GM12878 (cell line): ENCODE results near the gene TBL3. TPM values are rescaled to one million over a fixed set of nuclear protein-coding genes. Genes with fewer than 3 reads are reported as not detected.

ENCODE experiments used
- ATF7 ChIP-seq: fragments of 450-650 bp; IDR thresholded peaks from 2 replicates; pipeline ENCODE4 v1.6.1; 2016; ENCODE audit warnings: low read depth, mild to moderate bottlenecking
- CBX5 ChIP-seq: sonication (generic); IDR thresholded peaks from 2 replicates; pipeline ENCODE4 v1.6.1; 2016; ENCODE audit warnings: low read depth, moderate library complexity, mild to moderate bottlenecking, inconsistent platforms
- IKZF2 ChIP-seq, 2 experiments: fragments of 450-650 bp; IDR thresholded peaks; 2 replicates each; pipeline ENCODE4 v1.6.1; 2017; ENCODE audit warnings: mild to moderate bottlenecking in 2 of 2, moderate library complexity in 2 of 2
- KDM1A ChIP-seq: fragments of 200-600 bp; sonication (generic); IDR thresholded peaks from 2 replicates; pipeline ENCODE4 v1.6.1; 2016; ENCODE audit warnings: borderline replicate concordance
- MYB ChIP-seq: fragments of 150-350 bp; IDR thresholded peaks from 2 replicates; pipeline ENCODE4 v1.6.1; 2014; ENCODE audit warnings: mild to moderate bottlenecking, low read depth, low read length, borderline replicate concordance
- PAX8 ChIP-seq: fragments of 450-650 bp; IDR thresholded peaks from 2 replicates; pipeline ENCODE4 v1.6.1; 2017; ENCODE audit warnings: mild to moderate bottlenecking, moderate library complexity
- POLR2A ChIP-seq: IDR thresholded peaks from 2 replicates; pipeline ENCODE4 v1.6.1; 2011; ENCODE audit warnings: low read depth, mild to moderate bottlenecking, low read length
- POLR2AphosphoS2 ChIP-seq: IDR thresholded peaks from 2 replicates; pipeline ENCODE4 v1.6.1; 2011; ENCODE audit warnings: low read depth, mild to moderate bottlenecking, low read length, improper control_type of control experiment, moderate library complexity
- RAD51 ChIP-seq: fragments of 450-650 bp; IDR thresholded peaks from 2 replicates; pipeline ENCODE4 v1.6.1; 2016; ENCODE audit warnings: moderate library complexity, mild to moderate bottlenecking, inconsistent platforms
- RELA ChIP-seq: fragments of 450-650 bp; IDR thresholded peaks from 2 replicates; pipeline ENCODE4 v1.8.0; 2014; ENCODE audit warnings: borderline replicate concordance; ENCODE audit not compliant: partially characterized antibody
- RFX5 ChIP-seq: IDR thresholded peaks from 2 replicates; pipeline ENCODE4 v1.6.1; 2011; ENCODE audit warnings: low read depth, low read length, improper control_type of control experiment
- SIN3A ChIP-seq: IDR thresholded peaks from 2 replicates; pipeline ENCODE4 v1.6.1; 2012; ENCODE audit warnings: low read depth, low read length, improper control_type of control experiment
- TAF1 ChIP-seq: IDR thresholded peaks from 2 replicates; pipeline ENCODE4 v1.6.1; 2011; ENCODE audit warnings: mild to moderate bottlenecking, low read depth, low read length, borderline replicate concordance
- ZNF622 ChIP-seq: fragments of 450-650 bp; IDR thresholded peaks from 2 replicates; pipeline ENCODE4 v1.6.1; 2017; ENCODE audit warnings: mild to moderate bottlenecking, inconsistent platforms
- polyA plus RNA-seq, 11 experiments: library from polyadenylated mRNA; depleted of rRNA in 4 of 11; unstranded in 6 of 11; stranded (reverse) in 5 of 11; fragments of >200 nt; fragmentation: Nextera tagmentation in 4 of 11; fragmentation: Illumina TruSeq in 1 of 11; extraction: Ambion mirVana in 4 of 11; extraction: Trizol in 1 of 11; gene quantifications; 1 replicate in 1 of 11; 2 replicates in 10 of 11; pipeline versions ENCODE4 v1.2.1 to v1.2.3, GENCODE V29; 2011 to 2016; ENCODE audit warnings: inconsistent platforms in 2 of 11, missing spikeins in 2 of 11, low read depth in 1 of 11
- total RNA-seq, 4 experiments: library from RNA; depleted of rRNA in 3 of 4; stranded (reverse); fragments of >200 nt in 3 of 4; fragmentation: Illumina TruSeq in 1 of 4; extraction: Trizol in 1 of 4; gene quantifications; 2 replicates each; pipeline versions ENCODE4 v1.2.1 to v1.2.3, GENCODE V29; 2013 to 2021
- TF ChIP-seq, protein P1 (sequence below), 3 experiments: IDR thresholded peaks in 2 of 3; conservative IDR thresholded peaks in 1 of 3; 2 replicates each; pipeline ENCODE4 v1.5.1; 2011; ENCODE audit warnings: low read depth in 3 of 3, low read length in 3 of 3, mild to moderate bottlenecking in 3 of 3, control low read depth in 2 of 3, moderate library complexity in 2 of 3, inconsistent platforms in 1 of 3, mixed read lengths in 1 of 3; ENCODE audit not compliant: control insufficient read depth in 2 of 3, insufficient read depth in 1 of 3; ENCODE audit errors: extremely low read depth in 1 of 3
- TF ChIP-seq, protein P2 (sequence below): fragments of 450-650 bp; IDR thresholded peaks from 2 replicates; pipeline ENCODE4 v1.6.1; 2018; ENCODE audit warnings: borderline replicate concordance, mild to moderate bottlenecking; ENCODE audit not compliant: partially characterized antibody
- TF ChIP-seq, protein P3 (sequence below): IDR thresholded peaks from 2 replicates; pipeline ENCODE4 v1.6.1; 2011; ENCODE audit warnings: low read depth, mild to moderate bottlenecking, low read length, moderate library complexity, borderline replicate concordance; ENCODE audit errors: extremely low read depth
- TF ChIP-seq, protein P4 (sequence below): fragments of 450-650 bp; IDR thresholded peaks from 2 replicates; pipeline ENCODE4 v1.6.1; 2016; ENCODE audit warnings: mild to moderate bottlenecking
- TF ChIP-seq, protein P5 (sequence below): fragments of 450-650 bp; IDR thresholded peaks from 2 replicates; pipeline ENCODE4 v1.6.1; 2017; ENCODE audit warnings: borderline replicate concordance
- TF ChIP-seq, protein P6 (sequence below): fragments of 450-650 bp; conservative IDR thresholded peaks from 2 replicates; pipeline ENCODE4 v1.6.1; 2017; ENCODE audit warnings: mild to moderate bottlenecking, moderate library complexity

Gene TBL3
- total and polyA plus RNA-seq, 10 of the 15 experiments (the other 5 are each of a cell fraction or from before 2014, with no cell fraction given) = 1.2 to 101 (median 34.2) TPM

DNA sequence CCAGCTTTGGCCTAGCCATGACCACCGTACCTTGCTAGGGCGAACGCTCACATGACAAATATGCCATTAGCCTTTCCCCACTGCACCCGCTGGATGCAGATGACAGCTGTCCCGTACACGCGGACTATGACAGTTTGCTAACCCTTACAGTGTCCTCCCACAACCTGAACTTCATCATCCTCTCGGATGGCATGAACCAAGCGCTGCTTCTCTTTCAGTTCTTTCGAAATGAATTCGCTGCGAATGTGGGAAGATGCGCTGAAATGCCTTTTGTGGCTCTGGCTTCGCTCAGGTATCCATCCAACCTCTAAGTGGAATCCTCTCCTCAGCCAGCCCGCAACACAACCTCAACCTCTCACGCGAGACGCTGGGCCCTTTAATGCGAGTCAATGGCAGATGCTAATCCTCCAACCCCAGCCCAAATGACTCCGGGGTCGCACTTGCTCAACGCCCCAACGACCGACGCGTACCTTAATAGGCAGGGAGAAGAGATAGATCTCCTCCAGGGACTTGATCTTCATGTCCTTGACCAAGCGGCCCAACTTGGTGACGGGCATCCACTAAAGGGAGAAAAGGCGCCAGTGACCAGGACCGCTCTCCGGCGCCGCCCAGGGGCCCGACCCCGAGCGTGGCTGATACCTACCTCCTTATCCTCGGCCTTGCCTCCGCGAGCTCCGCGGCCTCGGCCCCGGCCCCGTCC lies 7.9 kb upstream of the TBL3 start (continued):
- TF ChIP-seq, protein P1, sequence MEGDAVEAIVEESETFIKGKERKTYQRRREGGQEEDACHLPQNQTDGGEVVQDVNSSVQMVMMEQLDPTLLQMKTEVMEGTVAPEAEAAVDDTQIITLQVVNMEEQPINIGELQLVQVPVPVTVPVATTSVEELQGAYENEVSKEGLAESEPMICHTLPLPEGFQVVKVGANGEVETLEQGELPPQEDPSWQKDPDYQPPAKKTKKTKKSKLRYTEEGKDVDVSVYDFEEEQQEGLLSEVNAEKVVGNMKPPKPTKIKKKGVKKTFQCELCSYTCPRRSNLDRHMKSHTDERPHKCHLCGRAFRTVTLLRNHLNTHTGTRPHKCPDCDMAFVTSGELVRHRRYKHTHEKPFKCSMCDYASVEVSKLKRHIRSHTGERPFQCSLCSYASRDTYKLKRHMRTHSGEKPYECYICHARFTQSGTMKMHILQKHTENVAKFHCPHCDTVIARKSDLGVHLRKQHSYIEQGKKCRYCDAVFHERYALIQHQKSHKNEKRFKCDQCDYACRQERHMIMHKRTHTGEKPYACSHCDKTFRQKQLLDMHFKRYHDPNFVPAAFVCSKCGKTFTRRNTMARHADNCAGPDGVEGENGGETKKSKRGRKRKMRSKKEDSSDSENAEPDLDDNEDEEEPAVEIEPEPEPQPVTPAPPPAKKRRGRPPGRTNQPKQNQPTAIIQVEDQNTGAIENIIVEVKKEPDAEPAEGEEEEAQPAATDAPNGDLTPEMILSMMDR (IDR thresholded peaks at IDR 0.05 in 2 of 3, conservative IDR thresholded peaks at IDR 0.05 in 1 of 3; ENCODE audit: control insufficient read depth in 2 of 3, extremely low read depth in 1 of 3, insufficient read depth in 1 of 3, low read depth in 3 of 3, low read length in 3 of 3) = no peak
- TF ChIP-seq POLR2AphosphoS2 = no peak
- no peak for TF ChIP-seq ZNF622
- no peak for TF ChIP-seq RFX5
- TF ChIP-seq CBX5 = no peak
- TF ChIP-seq TAF1 = no peak
- peak; percentile 69 for TF ChIP-seq POLR2A
- TF ChIP-seq, protein P2, sequence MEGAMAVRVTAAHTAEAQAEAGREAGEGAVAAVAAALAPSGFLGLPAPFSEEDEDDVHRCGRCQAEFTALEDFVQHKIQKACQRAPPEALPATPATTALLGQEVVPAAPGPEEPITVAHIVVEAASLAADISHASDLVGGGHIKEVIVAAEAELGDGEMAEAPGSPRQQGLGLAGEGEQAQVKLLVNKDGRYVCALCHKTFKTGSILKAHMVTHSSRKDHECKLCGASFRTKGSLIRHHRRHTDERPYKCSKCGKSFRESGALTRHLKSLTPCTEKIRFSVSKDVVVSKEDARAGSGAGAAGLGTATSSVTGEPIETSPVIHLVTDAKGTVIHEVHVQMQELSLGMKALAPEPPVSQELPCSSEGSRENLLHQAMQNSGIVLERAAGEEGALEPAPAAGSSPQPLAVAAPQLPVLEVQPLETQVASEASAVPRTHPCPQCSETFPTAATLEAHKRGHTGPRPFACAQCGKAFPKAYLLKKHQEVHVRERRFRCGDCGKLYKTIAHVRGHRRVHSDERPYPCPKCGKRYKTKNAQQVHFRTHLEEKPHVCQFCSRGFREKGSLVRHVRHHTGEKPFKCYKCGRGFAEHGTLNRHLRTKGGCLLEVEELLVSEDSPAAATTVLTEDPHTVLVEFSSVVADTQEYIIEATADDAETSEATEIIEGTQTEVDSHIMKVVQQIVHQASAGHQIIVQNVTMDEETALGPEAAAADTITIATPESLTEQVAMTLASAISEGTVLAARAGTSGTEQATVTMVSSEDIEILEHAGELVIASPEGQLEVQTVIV = no peak
- TF ChIP-seq, protein P3, sequence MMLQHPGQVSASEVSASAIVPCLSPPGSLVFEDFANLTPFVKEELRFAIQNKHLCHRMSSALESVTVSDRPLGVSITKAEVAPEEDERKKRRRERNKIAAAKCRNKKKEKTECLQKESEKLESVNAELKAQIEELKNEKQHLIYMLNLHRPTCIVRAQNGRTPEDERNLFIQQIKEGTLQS = no peak
- TF ChIP-seq KDM1A = no peak
- no peak for TF ChIP-seq MYB
- TF ChIP-seq RELA = no peak
- TF ChIP-seq, protein P4, sequence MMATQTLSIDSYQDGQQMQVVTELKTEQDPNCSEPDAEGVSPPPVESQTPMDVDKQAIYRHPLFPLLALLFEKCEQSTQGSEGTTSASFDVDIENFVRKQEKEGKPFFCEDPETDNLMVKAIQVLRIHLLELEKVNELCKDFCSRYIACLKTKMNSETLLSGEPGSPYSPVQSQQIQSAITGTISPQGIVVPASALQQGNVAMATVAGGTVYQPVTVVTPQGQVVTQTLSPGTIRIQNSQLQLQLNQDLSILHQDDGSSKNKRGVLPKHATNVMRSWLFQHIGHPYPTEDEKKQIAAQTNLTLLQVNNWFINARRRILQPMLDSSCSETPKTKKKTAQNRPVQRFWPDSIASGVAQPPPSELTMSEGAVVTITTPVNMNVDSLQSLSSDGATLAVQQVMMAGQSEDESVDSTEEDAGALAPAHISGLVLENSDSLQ = no peak
- TF ChIP-seq IKZF2 (IDR thresholded peaks at IDR 0.05) = no peak
- TF ChIP-seq, protein P5, sequence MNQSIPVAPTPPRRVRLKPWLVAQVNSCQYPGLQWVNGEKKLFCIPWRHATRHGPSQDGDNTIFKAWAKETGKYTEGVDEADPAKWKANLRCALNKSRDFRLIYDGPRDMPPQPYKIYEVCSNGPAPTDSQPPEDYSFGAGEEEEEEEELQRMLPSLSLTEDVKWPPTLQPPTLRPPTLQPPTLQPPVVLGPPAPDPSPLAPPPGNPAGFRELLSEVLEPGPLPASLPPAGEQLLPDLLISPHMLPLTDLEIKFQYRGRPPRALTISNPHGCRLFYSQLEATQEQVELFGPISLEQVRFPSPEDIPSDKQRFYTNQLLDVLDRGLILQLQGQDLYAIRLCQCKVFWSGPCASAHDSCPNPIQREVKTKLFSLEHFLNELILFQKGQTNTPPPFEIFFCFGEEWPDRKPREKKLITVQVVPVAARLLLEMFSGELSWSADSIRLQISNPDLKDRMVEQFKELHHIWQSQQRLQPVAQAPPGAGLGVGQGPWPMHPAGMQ = no peak
- no peak for TF ChIP-seq RAD51
- TF ChIP-seq, protein P6, sequence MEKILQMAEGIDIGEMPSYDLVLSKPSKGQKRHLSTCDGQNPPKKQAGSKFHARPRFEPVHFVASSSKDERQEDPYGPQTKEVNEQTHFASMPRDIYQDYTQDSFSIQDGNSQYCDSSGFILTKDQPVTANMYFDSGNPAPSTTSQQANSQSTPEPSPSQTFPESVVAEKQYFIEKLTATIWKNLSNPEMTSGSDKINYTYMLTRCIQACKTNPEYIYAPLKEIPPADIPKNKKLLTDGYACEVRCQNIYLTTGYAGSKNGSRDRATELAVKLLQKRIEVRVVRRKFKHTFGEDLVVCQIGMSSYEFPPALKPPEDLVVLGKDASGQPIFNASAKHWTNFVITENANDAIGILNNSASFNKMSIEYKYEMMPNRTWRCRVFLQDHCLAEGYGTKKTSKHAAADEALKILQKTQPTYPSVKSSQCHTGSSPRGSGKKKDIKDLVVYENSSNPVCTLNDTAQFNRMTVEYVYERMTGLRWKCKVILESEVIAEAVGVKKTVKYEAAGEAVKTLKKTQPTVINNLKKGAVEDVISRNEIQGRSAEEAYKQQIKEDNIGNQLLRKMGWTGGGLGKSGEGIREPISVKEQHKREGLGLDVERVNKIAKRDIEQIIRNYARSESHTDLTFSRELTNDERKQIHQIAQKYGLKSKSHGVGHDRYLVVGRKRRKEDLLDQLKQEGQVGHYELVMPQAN = 0 out of 2 replicates have a peak, but pooled peaks have one; percentile 41
- TF ChIP-seq PAX8 = no peak
- peak; percentile 72; the same call in 1 of the 2 replicates for TF ChIP-seq SIN3A
- no peak for TF ChIP-seq ATF7
